ENCODE data around the gene OR2H2.

Gene OR2H2

GRCh38 chr6:29593199-29593855 lies 8.4 kb downstream of the OR2H2 start:
- DNase-seq, result no peak

GRCh38 chr6:29596381-29596900 lies 11.5 kb downstream of the OR2H2 start:
- no peak for DNase-seq

GRCh38 chr6:29597184-29597583 lies 12.3 kb downstream of the OR2H2 start:
- DNase-seq, result no peak

- DNase-seq, result no peak
Observed at GRCh38 chr6:29598172-29598747, 13.3 kb downstream of the OR2H2 start.

GRCh38 chr6:29602564-29603361 lies 17.8 kb downstream of the OR2H2 start:
- DNase-seq, result no peak

- no peak for DNase-seq
Observed at GRCh38 chr6:29603456-29603855, 18.5 kb downstream of the OR2H2 start.

GRCh38 chr6:29603930-29604329 lies 19.0 kb downstream of the OR2H2 start:
- DNase-seq, result no peak

- DNase-seq, result no peak
Observed at GRCh38 chr6:29608131-29608530, 23.2 kb downstream of the OR2H2 start.

- no peak for DNase-seq
Observed at GRCh38 chr6:29610540-29610939, 25.6 kb downstream of the OR2H2 start.

GRCh38 chr6:29611426-29611825 lies 26.5 kb downstream of the OR2H2 start:
- DNase-seq, result no peak

- no peak for DNase-seq
Observed at GRCh38 chr6:29617782-29618554, 33.0 kb downstream of the OR2H2 start.

GRCh38 chr6:29619578-29620160 lies 34.7 kb downstream of the OR2H2 start:
- DNase-seq, result peak; percentile 44

GRCh38 chr6:29620630-29621029 lies 35.7 kb downstream of the OR2H2 start:
- DNase-seq, result no peak

- DNase-seq, result no peak
Observed at GRCh38 chr6:29624520-29624961, 39.6 kb downstream of the OR2H2 start.

GRCh38 chr6:29625337-29625930 lies 40.5 kb downstream of the OR2H2 start:
- DNase-seq, result no peak

GRCh38 chr6:29626948-29627754 lies 42.2 kb downstream of the OR2H2 start:
- DNase-seq, result no peak

GRCh38 chr6:29627755-29628418 lies 43.0 kb downstream of the OR2H2 start:
- peak; percentile 47 for DNase-seq

- DNase-seq, result peak; percentile 33
Observed at GRCh38 chr6:29628419-29629281, 43.7 kb downstream of the OR2H2 start.

- no peak for DNase-seq
Observed at GRCh38 chr6:29629571-29629970, 44.6 kb downstream of the OR2H2 start.

GRCh38 chr6:29630315-29630714 lies 45.4 kb downstream of the OR2H2 start:
- DNase-seq, result no peak
